Loucy (cell line): ENCODE data around the gene LSM3.

ENCODE experiments used
- H2AFZ ChIP-seq: fragments of 200-600 bp; sonication (generic); 2 replicates; pipeline ENCODE4 v1.6.0; 2016; ENCODE audit warnings: antibody characterized with exemption, mild to moderate bottlenecking, low read length, moderate library complexity
- H3F3A ChIP-seq: fragments of 200-600 bp; 2 replicates; pipeline ENCODE4 v1.6.0; 2016; ENCODE audit warnings: antibody characterized with exemption, low read depth, mild to moderate bottlenecking
- H3K27me3 ChIP-seq: fragments of 200-600 bp; sonication (generic); 2 replicates; pipeline ENCODE4 v1.6.1; 2014; ENCODE audit warnings: low read length, mild to moderate bottlenecking; ENCODE audit not compliant: insufficient read depth, poor library complexity, severe bottlenecking
- H3K36me3 ChIP-seq: fragments of 200-600 bp; sonication (generic); 2 replicates; pipeline ENCODE4 v1.6.1; 2016; ENCODE audit warnings: low read length; ENCODE audit not compliant: insufficient read depth
- H3K4me1 ChIP-seq: fragments of 200-600 bp; sonication (generic); 2 replicates; pipeline ENCODE4 v1.5.1; 2014; ENCODE audit warnings: low read length, mild to moderate bottlenecking; ENCODE audit not compliant: insufficient read depth, poor library complexity, severe bottlenecking
- H3K4me2 ChIP-seq: fragments of 200-600 bp; sonication (generic); 2 replicates; pipeline ENCODE4 v1.6.0; 2014; ENCODE audit warnings: antibody characterized with exemption, low read length, low read depth, mild to moderate bottlenecking; ENCODE audit not compliant: poor library complexity, severe bottlenecking
- H3K4me3 ChIP-seq: fragments of 200-600 bp; sonication (generic); 2 replicates; pipeline ENCODE4 v1.5.1; 2014; ENCODE audit warnings: low read length, mild to moderate bottlenecking, mixed read lengths; ENCODE audit not compliant: poor library complexity, severe bottlenecking
- H3K79me2 ChIP-seq: fragments of 200-600 bp; sonication (generic); 2 replicates; pipeline ENCODE4 v1.6.1; 2014; ENCODE audit warnings: low read length; ENCODE audit not compliant: insufficient read depth
- H3K9ac ChIP-seq: fragments of 200-600 bp; sonication (generic); 2 replicates; pipeline ENCODE4 v1.6.0; 2014; ENCODE audit warnings: mild to moderate bottlenecking, low read depth, low read length, moderate library complexity; ENCODE audit not compliant: poor library complexity, severe bottlenecking
- H3K9me2 ChIP-seq: fragments of 200-600 bp; sonication (generic); replicated peaks from 2 replicates; pipeline ENCODE4 v1.6.1; 2016; ENCODE audit warnings: low read depth, low read length, mixed read lengths
- H3K9me3 ChIP-seq: fragments of 200-600 bp; sonication (generic); 2 replicates; pipeline ENCODE4 v1.6.1; 2014; ENCODE audit warnings: mild to moderate bottlenecking, antibody characterized with exemption, low read length, low read depth; ENCODE audit not compliant: insufficient read depth
- H4K20me1 ChIP-seq: fragments of 200-600 bp; sonication (generic); 2 replicates; pipeline ENCODE4 v1.6.0; 2014; ENCODE audit warnings: antibody characterized with exemption, low read length, mild to moderate bottlenecking; ENCODE audit not compliant: insufficient read depth, poor library complexity, severe bottlenecking
- CTCF ChIP-seq: fragments of 200-600 bp; sonication (generic); conservative IDR thresholded peaks from 2 replicates; pipeline ENCODE4 v1.5.1; 2014; ENCODE audit warnings: mild to moderate bottlenecking, antibody characterized with exemption, low read length
- EZH2phosphoT487 ChIP-seq: fragments of 200-600 bp; IDR thresholded peaks from 2 replicates; pipeline ENCODE4 v1.6.1; 2018; ENCODE audit warnings: antibody characterized with exemption, mild to moderate bottlenecking, moderate library complexity, borderline replicate concordance

Gene LSM3

GRCh38 chr3:14172496-14172895, 6.1 kb upstream of the LSM3 start:
- H3K9me2 ChIP-seq = no peaks in the 10 kb centered on the region
- no peaks in the 10 kb centered on the region for H3K9me3 ChIP-seq
- no peak overlapping the region for H3K9ac ChIP-seq
- H3K4me1 ChIP-seq = peaks cover 38% of the 10 kb centered on the region
- TF ChIP-seq CTCF (no peak), EZH2phosphoT487 (no peak)
- H3K4me2 ChIP-seq = no peak overlapping the region
- H2AFZ ChIP-seq = no peak overlapping the region
- peaks cover 28% of the 10 kb centered on the region for H3K36me3 ChIP-seq
- H3F3A ChIP-seq = no peaks in the 10 kb centered on the region
- H3K4me3 ChIP-seq = no peak overlapping the region
- H4K20me1 ChIP-seq = peaks cover 13% of the 10 kb centered on the region
- peaks cover 17% of the 10 kb centered on the region for H3K79me2 ChIP-seq
- no peaks in the 10 kb centered on the region for H3K27me3 ChIP-seq

GRCh38 chr3:14174483-14174882, 4.1 kb upstream of the LSM3 start:
- Histone ChIP-seq H3K79me2 (peaks cover 33% of the 10 kb centered on the region), H4K20me1 (peaks cover 16% of the 10 kb centered on the region), H3F3A (no peaks in the 10 kb centered on the region), H3K9me2 (no peaks in the 10 kb centered on the region), H3K9me3 (no peaks in the 10 kb centered on the region), H3K4me3 (no peak overlapping the region), H3K36me3 (peaks cover 10% of the 10 kb centered on the region), H3K9ac (no peak overlapping the region), H3K4me1 (peaks cover 46% of the 10 kb centered on the region), H3K27me3 (peaks cover 4% of the 10 kb centered on the region), H3K4me2 (peak overlapping the region; percentile 72), H2AFZ (no peak overlapping the region)
- TF ChIP-seq CTCF (no peak), EZH2phosphoT487 (no peak)

GRCh38 chr3:14175383-14176037, 3.1 kb upstream of the LSM3 start:
- Histone ChIP-seq H3K4me1 (peaks cover 48% of the 10 kb centered on the region), H3K9me2 (no peaks in the 10 kb centered on the region), H3K4me2 (peak overlapping the region; percentile 72), H3K4me3 (peak overlapping the region; percentile 54), H3K9ac (peak overlapping the region; percentile 11), H3K27me3 (peaks cover 4% of the 10 kb centered on the region), H3K9me3 (no peaks in the 10 kb centered on the region), H3K79me2 (peaks cover 43% of the 10 kb centered on the region), H4K20me1 (peaks cover 17% of the 10 kb centered on the region), H3K36me3 (peaks cover 3% of the 10 kb centered on the region; the same call in 1 of the 2 replicates), H3F3A (no peaks in the 10 kb centered on the region), H2AFZ (no peak overlapping the region)
- TF ChIP-seq EZH2phosphoT487 (no peak), CTCF (no peak)
